Measurements from ENCODE around the gene SLC35F6.

DNA sequence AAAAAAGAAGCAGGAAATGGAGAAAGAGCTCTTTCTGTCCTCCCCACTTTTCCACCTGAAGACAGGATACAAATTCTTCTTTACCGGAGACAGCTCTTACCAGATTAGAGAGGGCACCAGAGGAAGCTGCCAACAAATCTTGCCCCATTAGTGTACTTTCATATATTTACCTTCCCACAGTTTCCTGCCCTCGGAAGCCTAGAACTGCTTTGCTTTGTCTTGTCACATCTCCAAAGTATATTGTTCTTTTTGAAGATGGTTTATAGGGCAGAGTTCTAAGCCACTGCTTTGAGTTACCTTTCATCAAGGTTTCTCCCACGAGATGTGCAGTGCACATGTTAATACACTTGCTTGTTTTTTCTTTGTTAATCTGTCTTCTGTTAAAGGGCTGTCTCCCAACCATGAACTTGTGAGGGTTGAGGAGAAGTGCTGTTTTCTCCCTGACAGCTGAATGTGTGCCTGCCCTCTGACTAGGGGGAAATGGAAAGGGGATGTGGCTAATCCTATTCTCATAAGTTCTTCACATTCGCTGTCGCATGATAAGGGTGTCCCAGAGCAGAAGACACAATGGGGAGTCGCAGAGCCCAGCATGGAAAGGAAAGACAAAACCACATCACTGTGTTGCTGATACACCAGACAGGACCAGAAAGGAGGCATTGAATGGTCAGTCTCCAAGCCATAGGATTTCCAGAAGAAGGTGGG lies 45.9 kb downstream of the SLC35F6 start:
- TF ChIP-seq EZH2phosphoT487 (IDR thresholded peaks at IDR 0.05; ENCODE audit: borderline replicate concordance, low read length), result no peak
- TF ChIP-seq, protein P1, sequence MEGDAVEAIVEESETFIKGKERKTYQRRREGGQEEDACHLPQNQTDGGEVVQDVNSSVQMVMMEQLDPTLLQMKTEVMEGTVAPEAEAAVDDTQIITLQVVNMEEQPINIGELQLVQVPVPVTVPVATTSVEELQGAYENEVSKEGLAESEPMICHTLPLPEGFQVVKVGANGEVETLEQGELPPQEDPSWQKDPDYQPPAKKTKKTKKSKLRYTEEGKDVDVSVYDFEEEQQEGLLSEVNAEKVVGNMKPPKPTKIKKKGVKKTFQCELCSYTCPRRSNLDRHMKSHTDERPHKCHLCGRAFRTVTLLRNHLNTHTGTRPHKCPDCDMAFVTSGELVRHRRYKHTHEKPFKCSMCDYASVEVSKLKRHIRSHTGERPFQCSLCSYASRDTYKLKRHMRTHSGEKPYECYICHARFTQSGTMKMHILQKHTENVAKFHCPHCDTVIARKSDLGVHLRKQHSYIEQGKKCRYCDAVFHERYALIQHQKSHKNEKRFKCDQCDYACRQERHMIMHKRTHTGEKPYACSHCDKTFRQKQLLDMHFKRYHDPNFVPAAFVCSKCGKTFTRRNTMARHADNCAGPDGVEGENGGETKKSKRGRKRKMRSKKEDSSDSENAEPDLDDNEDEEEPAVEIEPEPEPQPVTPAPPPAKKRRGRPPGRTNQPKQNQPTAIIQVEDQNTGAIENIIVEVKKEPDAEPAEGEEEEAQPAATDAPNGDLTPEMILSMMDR (conservative IDR thresholded peaks at IDR 0.05; ENCODE audit: low read depth, low read length), result no peak
